Activated naive CD8-positive, alpha-beta T cell treated with anti-CD3 and anti-CD28 coated beads, Interleukin-2, amount 50 U/mL, for 16 hours (primary cell): Measurements from ENCODE around the gene CAMTA1.
"Not testable (repeated sequence)": the region's sequence is repeated elsewhere in the genome, so short reads cannot be mapped to it uniquely, and the experiment has no call there.

Experiments
- DNase-seq: peaks from one replicate; pipeline ENCODE4 v3.0.0-alpha.2; 2020; ENCODE audit warnings: low read depth, low spot score

The CAMTA1 gene

GRCh38 chr1:7586031-7586941, 801.0 kb downstream of the CAMTA1 start:
- DNase-seq: no peak

- DNase-seq: no peak
These were observed 802.0 kb downstream of the CAMTA1 start for GRCh38 chr1:7587108-7587772.

GRCh38 chr1:7587773-7588456, 802.7 kb downstream of the CAMTA1 start:
- DNase-seq: no peak

- no peak for DNase-seq
These were observed 803.2 kb downstream of the CAMTA1 start for GRCh38 chr1:7588457-7588827.

GRCh38 chr1:7589080-7589735, 804.0 kb downstream of the CAMTA1 start:
- no peak for DNase-seq

GRCh38 chr1:7589774-7590425, 804.6 kb downstream of the CAMTA1 start:
- no peak for DNase-seq

- DNase-seq: no peak
These were observed 805.2 kb downstream of the CAMTA1 start for GRCh38 chr1:7590426-7590790.

GRCh38 chr1:7591565-7591964, 806.3 kb downstream of the CAMTA1 start:
- DNase-seq: no peak

- no peak for DNase-seq
These were observed 807.0 kb downstream of the CAMTA1 start for GRCh38 chr1:7592120-7592798.

- DNase-seq: no peak
These were observed 808.9 kb downstream of the CAMTA1 start for GRCh38 chr1:7594002-7594713.

- no peak for DNase-seq
These were observed 809.6 kb downstream of the CAMTA1 start for GRCh38 chr1:7594714-7595295.

GRCh38 chr1:7595336-7595735, 810.1 kb downstream of the CAMTA1 start:
- no peak for DNase-seq

GRCh38 chr1:7596126-7596965, 811.1 kb downstream of the CAMTA1 start:
- DNase-seq: no peak

- DNase-seq: not testable (repeated sequence)
These were observed 812.8 kb downstream of the CAMTA1 start for GRCh38 chr1:7598058-7598457.

- DNase-seq: not testable (repeated sequence)
These were observed 819.7 kb downstream of the CAMTA1 start for GRCh38 chr1:7604906-7605305.

GRCh38 chr1:7606096-7606495, 820.8 kb downstream of the CAMTA1 start:
- no peak for DNase-seq

- no peak for DNase-seq
These were observed 821.8 kb downstream of the CAMTA1 start for GRCh38 chr1:7607097-7607496.

GRCh38 chr1:7608628-7609305, 823.5 kb downstream of the CAMTA1 start:
- DNase-seq: no peak
